GM12801 (cell line): Measurements from ENCODE around the gene OBP2A.

Source experiments
- TF ChIP-seq, protein P1 (sequence below): IDR thresholded peaks from one replicate; pipeline ENCODE4 v1.5.1; 2011; ENCODE audit warnings: control low read depth; ENCODE audit not compliant: insufficient read length; ENCODE audit errors: extremely low read depth

Gene OBP2A

DNA sequence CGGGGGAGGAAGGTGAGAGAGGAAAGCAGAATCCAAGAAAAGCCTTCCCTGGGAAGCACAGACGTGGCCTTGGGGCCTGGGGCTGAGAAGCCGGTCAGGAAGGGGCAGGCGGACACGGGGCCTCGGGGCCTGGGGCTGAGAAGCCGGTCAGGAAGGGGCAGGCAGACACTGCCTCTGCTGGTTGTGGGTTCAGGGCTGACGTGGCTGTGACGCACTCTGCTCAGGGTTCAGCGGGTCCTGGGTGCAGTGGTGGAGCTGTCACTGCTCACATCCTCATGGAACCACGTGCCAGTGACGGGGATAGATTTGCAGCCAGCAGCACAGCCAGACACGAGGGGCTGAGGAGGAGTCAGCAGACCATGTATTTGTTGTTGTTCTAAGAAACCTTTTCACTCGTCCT is 28.4 kb downstream of the OBP2A start:
- TF ChIP-seq, protein P1, sequence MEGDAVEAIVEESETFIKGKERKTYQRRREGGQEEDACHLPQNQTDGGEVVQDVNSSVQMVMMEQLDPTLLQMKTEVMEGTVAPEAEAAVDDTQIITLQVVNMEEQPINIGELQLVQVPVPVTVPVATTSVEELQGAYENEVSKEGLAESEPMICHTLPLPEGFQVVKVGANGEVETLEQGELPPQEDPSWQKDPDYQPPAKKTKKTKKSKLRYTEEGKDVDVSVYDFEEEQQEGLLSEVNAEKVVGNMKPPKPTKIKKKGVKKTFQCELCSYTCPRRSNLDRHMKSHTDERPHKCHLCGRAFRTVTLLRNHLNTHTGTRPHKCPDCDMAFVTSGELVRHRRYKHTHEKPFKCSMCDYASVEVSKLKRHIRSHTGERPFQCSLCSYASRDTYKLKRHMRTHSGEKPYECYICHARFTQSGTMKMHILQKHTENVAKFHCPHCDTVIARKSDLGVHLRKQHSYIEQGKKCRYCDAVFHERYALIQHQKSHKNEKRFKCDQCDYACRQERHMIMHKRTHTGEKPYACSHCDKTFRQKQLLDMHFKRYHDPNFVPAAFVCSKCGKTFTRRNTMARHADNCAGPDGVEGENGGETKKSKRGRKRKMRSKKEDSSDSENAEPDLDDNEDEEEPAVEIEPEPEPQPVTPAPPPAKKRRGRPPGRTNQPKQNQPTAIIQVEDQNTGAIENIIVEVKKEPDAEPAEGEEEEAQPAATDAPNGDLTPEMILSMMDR: no peak

DNA sequence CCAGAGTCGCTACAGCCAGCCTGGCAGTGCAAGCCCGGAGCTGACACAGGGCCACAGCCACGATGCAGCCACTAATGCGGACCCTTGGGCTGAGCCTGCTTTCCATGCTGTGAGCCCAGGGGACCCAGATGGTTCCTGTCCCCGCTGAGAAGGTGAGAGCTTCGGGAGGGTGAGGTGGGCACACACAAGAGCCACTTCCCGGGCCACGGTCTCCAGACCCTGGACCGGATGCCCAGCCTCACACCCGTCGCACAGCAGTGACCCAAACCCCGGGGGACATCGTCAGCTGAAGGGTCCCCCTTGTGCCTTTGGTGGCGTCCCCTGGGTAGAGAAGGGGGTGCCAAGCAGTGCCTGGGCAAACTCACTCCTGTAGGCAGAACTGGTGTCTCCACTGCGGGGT is 29.0 kb downstream of the OBP2A start:
- TF ChIP-seq, protein P1: no peak

DNA sequence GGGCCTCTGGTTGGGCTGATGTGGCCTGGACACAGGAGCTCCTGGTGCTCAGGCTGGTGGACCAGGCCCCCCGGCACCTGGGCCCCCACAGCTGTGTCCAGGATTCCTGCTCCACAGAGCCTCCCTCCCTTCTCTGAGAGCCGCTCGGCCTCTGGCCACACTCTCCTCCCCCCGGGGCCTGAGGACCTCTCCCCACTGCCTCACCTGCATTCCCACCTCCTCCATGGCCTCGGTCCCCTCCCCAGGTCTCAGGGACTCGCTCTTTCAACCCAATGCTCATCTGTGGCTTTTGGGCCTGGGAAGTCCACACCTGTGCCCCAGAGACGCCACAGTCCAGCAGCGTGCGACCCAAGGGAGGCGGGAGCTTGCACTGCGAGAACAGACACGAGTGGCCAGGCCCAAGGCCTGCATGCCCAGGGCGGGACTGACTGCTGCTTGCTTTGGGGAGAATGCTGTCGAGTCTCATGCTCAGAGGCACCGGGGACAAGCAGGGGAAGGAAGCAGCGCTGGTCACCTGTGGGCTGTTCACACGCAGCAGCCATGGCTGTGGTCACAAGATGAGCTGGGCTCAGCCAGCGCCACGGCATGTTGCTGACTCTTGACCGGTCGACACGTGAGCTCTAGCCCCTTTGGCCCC is 30.2 kb downstream of the OBP2A start:
- TF ChIP-seq, protein P1: no peak

DNA sequence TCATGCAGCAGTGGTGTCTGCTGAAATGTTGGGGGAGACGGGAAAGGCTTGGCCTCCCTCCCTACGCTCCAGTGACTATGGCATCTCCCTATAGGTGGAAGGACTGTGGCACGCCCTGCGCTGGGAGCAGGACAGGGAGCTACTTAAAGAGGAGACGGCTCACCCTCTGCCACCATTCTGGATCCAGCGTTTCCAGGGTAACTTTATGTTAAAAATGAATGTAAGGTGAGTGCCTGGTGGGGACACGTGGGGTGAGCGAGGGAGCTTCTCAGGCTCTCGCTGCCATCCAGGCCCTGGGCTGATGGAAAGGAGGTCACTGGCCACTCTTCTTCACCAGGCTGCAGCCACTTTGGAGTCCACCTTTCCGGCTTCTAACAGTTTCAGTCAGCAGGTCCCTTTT is 31.3 kb downstream of the OBP2A start:
- TF ChIP-seq, protein P1: no peak

DNA sequence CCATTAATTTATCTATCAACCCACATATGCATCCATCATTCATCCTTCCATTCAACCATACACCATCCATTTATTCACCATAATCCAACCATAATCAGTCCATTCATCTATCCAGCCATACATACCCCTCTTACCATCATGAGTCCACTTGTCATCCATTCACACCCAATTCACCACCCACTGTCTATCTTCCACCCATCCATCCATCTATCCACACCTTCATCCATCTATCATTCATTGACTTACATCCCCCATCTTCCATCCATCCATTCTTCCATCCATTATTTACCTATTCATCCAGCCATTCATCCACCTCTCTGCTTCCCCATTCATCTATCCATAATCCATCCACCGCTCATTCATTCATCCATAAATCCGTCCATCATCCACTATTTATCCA is 33.4 kb downstream of the OBP2A start:
- TF ChIP-seq, protein P1: no peak

DNA sequence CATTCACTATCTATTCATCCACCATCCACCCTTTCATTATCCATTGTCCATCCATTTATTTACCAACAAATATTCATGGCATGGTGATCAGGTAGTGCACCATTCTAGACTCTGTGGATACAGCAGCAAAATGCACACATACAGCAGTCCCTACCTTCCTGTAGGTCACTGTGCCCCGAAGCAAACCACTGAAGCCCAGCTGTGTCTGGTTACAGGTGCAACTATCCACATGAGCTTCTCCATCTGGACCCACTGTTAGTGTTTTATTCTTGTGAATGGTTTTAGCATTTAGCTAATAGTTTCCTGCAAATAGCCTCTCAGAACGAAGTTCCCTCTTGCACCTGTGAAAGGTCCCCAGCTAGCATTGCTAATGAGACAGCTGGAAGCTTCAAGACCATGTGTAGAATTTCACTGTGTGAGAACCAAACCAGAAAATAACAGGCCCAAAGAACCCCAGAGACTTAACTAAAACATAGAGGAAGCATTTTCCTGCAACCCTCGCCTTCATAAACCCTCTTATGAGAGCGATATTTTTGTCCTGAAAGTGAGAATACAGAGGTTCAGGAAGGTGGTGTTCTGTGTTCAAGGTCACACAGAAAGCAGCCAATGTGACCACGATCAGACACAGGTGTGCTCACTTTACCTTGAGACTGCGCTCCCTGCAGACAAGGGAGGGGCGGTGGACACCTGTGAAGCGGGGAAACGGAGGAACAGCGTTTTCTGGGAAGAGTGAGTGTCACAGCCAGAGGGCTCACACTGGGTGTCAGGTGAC is 34.1 kb downstream of the OBP2A start:
- TF ChIP-seq, protein P1: no peak

DNA sequence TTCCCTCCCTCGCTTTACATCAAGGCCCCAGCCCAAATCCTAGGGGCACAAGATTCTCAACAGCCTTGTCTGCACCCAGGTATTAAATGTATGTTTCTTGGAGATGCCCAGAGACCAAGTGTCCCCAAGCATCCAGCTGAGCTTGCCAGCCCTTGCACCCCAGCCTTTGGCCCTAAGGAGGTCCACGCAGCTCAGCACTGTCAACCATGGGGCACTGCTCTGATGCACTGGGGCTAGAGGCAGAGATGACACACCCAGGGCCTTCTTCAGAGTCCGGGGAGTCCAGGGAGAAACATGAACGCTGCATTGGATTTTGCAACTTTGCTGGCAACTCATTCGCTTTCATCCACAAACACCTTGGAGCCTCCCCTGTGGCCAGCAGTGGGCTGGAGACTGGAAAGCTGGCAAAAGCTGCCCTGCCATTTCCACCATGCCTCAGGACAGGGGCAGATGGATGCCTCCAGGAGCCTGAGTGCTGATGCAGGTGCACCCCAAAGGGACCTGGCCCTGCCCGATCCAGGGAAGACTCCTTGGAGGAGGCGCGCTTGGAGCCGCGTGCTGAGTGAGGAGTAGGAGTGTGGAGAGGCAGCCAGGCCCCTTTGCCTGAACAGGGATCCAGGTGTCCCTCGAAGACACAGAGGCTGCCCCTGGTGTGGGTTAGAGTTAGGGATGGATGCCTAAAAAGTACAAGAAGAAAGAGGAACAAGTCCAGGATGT is 34.9 kb downstream of the OBP2A start:
- TF ChIP-seq, protein P1: no peak
